Lower leg skin (tissue), 3 donors: Measurements from ENCODE around the gene ATP6V1F.

Experiments used
- CTCF ChIP-seq, 3 donors: fragments of 450-650 bp; IDR thresholded peaks; one replicate each; pipeline ENCODE4 v1.5.1; 2016; ENCODE audit warnings: antibody characterized with exemption in 3 of 3, mild to moderate bottlenecking in 3 of 3, moderate library complexity in 2 of 3
- POLR2A ChIP-seq, 2 donors: fragments of 450-650 bp; IDR thresholded peaks; one replicate each; pipeline ENCODE4 v1.6.1; 2016 to 2017; ENCODE audit warnings: antibody characterized with exemption in 2 of 2, mild to moderate bottlenecking in 1 of 2, moderate library complexity in 1 of 2

- TF ChIP-seq CTCF (IDR thresholded peaks at IDR 0.05) = no peak
- TF ChIP-seq POLR2A (IDR thresholded peaks at IDR 0.05) = no peak
Observed at GRCh38 chr7:128894101-128894440, 31.4 kb downstream of the ATP6V1F start.
